Retinal pigment epithelial cell (primary cell): ENCODE data around the gene CFAP77.

Source experiments
- DNase-seq: peaks from one replicate; pipeline ENCODE4 v3.0.0-alpha.2; 2010; ENCODE audit warnings: low read depth
- H3K4me3 ChIP-seq: 2 replicates; pipeline ENCODE4 v1.5.1; 2011; ENCODE audit warnings: mild to moderate bottlenecking, low read length, control low read depth, moderate library complexity
- TF ChIP-seq, protein P1 (sequence below): conservative IDR thresholded peaks from 2 replicates; pipeline ENCODE4 v1.5.1; 2011; ENCODE audit warnings: low read depth, low read length, control low read depth, inconsistent platforms

The CFAP77 gene

DNA sequence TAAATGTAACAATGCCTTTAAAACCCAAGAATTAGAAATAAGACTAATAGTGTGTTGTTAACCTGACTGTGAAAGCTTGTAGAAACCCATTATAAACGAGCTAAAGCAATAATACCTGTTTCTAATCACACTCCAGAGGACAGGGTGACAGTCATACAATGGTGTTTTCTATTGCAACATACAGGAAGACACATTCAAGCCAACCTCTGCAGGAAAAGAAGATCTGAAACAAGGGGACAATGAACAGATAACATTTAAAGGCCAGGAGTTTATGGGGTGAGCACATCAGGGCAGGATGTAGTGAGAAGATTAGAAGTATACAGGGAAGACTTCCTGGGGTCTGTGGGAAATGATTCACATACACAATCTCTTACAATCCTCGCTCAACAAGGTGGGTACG is 186.2 kb downstream of the CFAP77 start:
- DNase-seq: no peak
- H3K4me3 ChIP-seq: no peak overlapping the region
- TF ChIP-seq, protein P1, sequence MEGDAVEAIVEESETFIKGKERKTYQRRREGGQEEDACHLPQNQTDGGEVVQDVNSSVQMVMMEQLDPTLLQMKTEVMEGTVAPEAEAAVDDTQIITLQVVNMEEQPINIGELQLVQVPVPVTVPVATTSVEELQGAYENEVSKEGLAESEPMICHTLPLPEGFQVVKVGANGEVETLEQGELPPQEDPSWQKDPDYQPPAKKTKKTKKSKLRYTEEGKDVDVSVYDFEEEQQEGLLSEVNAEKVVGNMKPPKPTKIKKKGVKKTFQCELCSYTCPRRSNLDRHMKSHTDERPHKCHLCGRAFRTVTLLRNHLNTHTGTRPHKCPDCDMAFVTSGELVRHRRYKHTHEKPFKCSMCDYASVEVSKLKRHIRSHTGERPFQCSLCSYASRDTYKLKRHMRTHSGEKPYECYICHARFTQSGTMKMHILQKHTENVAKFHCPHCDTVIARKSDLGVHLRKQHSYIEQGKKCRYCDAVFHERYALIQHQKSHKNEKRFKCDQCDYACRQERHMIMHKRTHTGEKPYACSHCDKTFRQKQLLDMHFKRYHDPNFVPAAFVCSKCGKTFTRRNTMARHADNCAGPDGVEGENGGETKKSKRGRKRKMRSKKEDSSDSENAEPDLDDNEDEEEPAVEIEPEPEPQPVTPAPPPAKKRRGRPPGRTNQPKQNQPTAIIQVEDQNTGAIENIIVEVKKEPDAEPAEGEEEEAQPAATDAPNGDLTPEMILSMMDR: no peak

DNA sequence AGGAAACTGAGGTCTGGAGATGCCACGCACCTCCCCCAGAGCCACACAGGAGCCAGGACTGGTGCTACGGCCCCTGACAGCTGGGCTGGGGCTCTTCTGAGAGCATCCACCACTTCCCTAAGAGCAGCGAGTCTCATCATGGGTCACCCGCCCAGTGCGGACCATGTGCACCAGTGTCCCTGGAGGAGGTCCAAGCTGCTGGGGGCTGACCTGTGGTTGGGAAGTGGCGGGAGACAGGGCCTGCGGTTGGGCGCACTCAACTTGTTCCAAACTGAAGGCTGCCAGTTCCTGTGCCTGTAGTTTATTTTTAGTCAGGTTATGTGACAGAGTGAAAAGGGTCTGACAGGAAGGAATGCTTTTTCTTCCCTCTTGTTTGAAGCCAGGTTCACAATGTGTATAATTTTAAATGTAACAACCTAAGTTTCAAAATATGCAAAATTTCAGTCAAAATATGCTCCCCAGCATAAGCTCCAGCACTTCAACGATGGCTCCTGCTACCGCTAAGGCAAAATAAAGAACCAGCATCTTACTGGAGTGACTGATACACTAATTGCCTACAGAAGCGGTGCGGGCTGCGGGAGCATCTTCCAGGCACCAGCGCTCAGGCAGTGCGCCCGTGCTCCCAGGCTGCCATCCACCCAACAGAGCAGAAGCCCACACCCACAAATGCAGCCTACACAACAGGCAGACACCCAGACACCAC is 187.2 kb downstream of the CFAP77 start:
- DNase-seq: no peak
- TF ChIP-seq, protein P1: no peak

DNA sequence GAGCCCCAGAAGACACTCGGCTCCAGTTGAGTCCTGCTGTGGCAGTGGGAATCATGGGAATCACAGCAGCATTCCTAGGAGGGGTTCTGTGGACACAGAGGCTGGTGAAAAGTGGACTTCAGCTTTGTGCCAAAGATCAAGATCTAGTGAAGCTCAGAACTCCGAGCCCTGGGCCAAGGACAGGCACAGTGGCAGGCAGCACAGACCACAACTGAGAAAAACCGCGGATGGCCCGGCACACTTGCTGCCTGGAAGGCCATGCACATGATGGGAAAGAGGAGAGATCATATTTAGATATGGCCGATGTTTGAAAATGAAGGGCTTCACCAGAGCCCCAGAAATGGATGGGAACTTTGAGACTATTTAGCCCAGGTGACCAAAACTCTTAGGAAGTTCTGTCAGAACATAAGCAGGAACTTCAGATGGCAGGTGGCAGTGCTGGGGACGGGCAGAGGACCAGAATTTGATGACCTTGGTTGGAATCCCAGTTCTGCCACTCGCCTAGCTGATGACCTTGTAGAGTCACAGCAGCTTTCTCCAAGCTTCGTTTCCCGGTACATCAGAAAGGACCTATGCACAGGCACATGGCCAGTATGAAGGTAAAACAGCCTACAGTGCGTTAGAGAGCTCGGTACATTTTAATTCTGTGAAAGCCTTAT is 190.4 kb downstream of the CFAP77 start:
- TF ChIP-seq, protein P1: no peak
- DNase-seq: no peak
- H3K4me3 ChIP-seq: no peak overlapping the region

More for the DNA sequence above, 187.2 kb downstream of the CFAP77 start:
- H3K4me3 ChIP-seq: no peak overlapping the region

DNA sequence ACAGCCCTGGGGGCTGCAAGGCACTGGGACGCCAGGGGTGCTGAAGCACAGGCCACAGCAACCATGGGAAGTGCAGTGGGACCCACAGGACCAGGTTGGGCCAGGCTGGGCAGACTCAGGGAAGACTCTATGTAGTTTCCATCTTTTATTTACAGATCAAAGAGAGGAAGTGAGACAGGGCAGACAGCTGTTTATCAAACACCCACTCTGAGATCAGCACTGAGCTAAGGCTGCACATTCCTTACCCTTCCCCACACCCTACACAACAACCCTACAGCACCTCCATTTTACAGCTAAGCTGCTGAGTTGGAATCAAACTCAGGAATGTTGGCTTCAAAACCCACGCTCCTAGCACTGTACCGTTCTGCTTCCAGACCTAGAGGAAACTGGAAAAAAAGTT is 192.2 kb downstream of the CFAP77 start:
- H3K4me3 ChIP-seq: no peak overlapping the region
- no peak for DNase-seq
- TF ChIP-seq, protein P1: no peak

DNA sequence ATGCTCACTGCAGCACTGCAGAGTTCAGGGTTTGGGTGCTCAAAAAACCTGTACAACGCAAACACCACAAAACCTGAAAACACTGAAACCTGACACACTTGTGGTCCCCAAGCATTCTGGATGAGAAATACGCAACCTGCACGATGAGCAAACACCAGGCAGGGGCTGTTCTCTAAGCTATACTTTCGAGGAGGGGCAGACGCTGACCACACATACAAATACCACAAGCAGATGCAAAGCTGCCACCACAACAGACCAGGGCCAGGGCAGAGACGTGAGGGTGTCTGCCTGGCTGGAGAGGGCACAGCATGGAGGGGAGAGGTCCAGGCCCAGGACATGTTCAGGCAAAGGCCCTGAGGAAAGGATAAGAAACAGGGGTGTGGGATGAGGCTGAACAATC is 195.4 kb downstream of the CFAP77 start:
- TF ChIP-seq, protein P1: no peak
- DNase-seq: no peak
- no peak overlapping the region for H3K4me3 ChIP-seq

DNA sequence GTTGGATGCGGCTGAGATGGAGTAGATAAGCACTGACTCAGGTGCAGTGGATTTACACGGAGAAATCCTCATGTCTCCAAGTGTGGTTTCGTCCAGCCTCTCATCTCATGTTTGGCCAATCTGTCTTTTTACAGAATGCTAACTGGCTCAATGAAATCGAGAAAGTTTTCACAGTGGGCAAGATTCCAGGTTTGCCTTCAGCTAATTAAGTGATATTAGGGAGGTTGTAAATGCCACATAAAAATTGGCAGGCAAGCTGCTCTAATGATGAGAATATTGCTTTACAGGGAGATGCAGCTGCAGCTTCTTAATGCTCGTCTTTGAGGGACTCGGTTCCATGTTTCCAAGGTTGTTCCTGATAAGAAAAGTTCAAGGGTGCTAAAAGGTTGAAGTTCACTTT is 196.1 kb downstream of the CFAP77 start:
- DNase-seq: no peak
- H3K4me3 ChIP-seq: no peak overlapping the region
- TF ChIP-seq, protein P1: no peak

DNA sequence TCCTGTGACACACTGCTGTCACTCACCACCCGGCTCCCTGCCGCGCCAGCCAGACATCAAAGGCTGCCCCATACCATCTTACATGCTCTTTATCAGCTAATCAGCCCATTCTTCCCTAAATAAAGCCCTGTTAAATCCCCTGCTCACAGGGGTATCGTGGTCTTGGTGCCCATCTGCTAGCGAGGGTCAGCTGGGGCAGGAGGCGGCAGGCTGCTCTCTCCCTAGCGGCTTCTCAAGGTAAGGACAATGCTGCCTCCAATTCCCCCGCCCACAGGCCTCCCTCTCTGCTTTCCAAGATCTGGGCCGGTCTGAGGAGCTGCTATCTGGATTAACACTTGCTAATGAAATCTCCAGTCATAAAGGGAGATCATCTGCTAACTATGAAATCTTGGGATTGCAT is 199.2 kb downstream of the CFAP77 start:
- TF ChIP-seq, protein P1: no peak
- no peak for DNase-seq
- H3K4me3 ChIP-seq: no peak overlapping the region
